GM23338 (cell line): Measurements from ENCODE around the gene SPP1.

Experiments
- POLR2AphosphoS5 ChIP-seq: IDR thresholded peaks from 2 replicates; pipeline ENCODE4 v1.6.1; 2016; ENCODE audit warnings: antibody characterized with exemption, low read depth
- ZNF114 ChIP-seq: fragments of 250-450 bp; sonication (Bioruptor Pico); IDR thresholded peaks from 2 replicates; pipeline ENCODE4 v1.5.0; 2020; ENCODE audit warnings: mild to moderate bottlenecking, moderate library complexity

DNA sequence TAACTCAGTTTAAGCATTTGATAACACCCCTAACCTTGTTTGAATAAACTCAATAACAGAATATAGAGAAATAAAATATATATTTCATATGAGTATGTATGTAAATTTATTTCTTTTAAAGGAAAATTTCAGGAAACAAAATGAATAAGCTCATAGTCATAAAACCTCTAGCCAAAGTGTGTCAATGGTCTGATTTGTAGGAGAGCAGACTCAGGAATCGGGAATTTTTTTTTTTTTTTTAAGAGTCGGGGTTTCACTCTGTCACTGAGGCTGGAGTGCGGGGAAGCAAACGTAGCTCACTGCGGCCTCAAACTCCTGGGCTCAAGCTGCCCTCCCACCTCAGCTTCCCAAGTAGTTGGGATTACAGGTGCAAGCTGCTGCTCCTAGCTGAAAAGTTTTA lies 34.4 kb downstream of the SPP1 start:
- TF ChIP-seq POLR2AphosphoS5 (no peak), ZNF114 (CRISPR knock-in tag) (no peak)
